ENCODE results near the gene IP6K2.

- TF ChIP-seq CTCF (IDR thresholded peaks at IDR 0.05) (no peak), POLR2A (IDR thresholded peaks at IDR 0.05) (no peak)
Observed at GRCh38 chr3:48743773-48744172, 26.8 kb upstream of the IP6K2 start.
